RWPE2 (cell line): Measurements from ENCODE around the gene NDRG3.

Source experiments
- ATAC-seq: fragments of 200-7000 bp; cut with Tn5 transposase; 3 replicates; pipeline ENCODE4 v1.9.1; 2021; ENCODE audit warnings: low read depth
- DNase-seq: peaks from one replicate; pipeline ENCODE4 v3.0.0-alpha.2; 2020; ENCODE audit warnings: low spot score
- H3K27ac ChIP-seq: fragments of 450-650 bp; 2 replicates; pipeline ENCODE4 v1.5.1; 2017; ENCODE audit warnings: mild to moderate bottlenecking; ENCODE audit not compliant: poor library complexity, severe bottlenecking
- H3K27me3 ChIP-seq: fragments of 250-450 bp; sonication (Bioruptor Pico); 2 replicates; pipeline ENCODE4 v1.5.1; 2021; ENCODE audit warnings: mild to moderate bottlenecking, moderate library complexity; ENCODE audit not compliant: insufficient read depth, poor library complexity, severe bottlenecking
- H3K36me3 ChIP-seq: fragments of 250-450 bp; sonication (Bioruptor Pico); 2 replicates; pipeline ENCODE4 v1.5.1; 2020; ENCODE audit warnings: low read depth, mild to moderate bottlenecking, moderate library complexity
- H3K4me1 ChIP-seq: fragments of 250-450 bp; sonication (Bioruptor Pico); 2 replicates; pipeline ENCODE4 v1.5.1; 2021; ENCODE audit warnings: mild to moderate bottlenecking, moderate library complexity; ENCODE audit not compliant: insufficient read depth, poor library complexity, severe bottlenecking
- H3K4me3 ChIP-seq: fragments of 250-450 bp; sonication (Bioruptor Pico); 2 replicates; pipeline ENCODE4 v1.5.1; 2021; ENCODE audit warnings: mild to moderate bottlenecking, moderate library complexity; ENCODE audit not compliant: severe bottlenecking
- H3K9me3 ChIP-seq: fragments of 250-450 bp; sonication (Bioruptor Pico); 2 replicates; pipeline ENCODE4 v1.5.1; 2021; ENCODE audit warnings: mild to moderate bottlenecking, moderate library complexity; ENCODE audit not compliant: severe bottlenecking
- CTCF ChIP-seq: fragments of 450-650 bp; IDR thresholded peaks from one replicate; pipeline ENCODE4 v1.5.1; 2017; ENCODE audit warnings: mild to moderate bottlenecking, moderate library complexity; ENCODE audit not compliant: poor library complexity, severe bottlenecking

The NDRG3 gene

GRCh38 chr20:36687850-36688249 is 58.0 kb downstream of the NDRG3 start:
- no peak overlapping the region for H3K27ac ChIP-seq
- H3K36me3 ChIP-seq, result peaks cover 17% of the 10 kb centered on the region
- no peaks in the 10 kb centered on the region for H3K9me3 ChIP-seq
- ATAC-seq, result no peak
- no peak overlapping the region for H3K4me3 ChIP-seq
- H3K27me3 ChIP-seq, result no peaks in the 10 kb centered on the region
- no peak for DNase-seq
- TF ChIP-seq CTCF, result no peak
- no peaks in the 10 kb centered on the region for H3K4me1 ChIP-seq

- ATAC-seq (no peak), DNase-seq (no peak)
- Histone ChIP-seq H3K27ac (no peak overlapping the region), H3K36me3 (peaks cover 21% of the 10 kb centered on the region), H3K4me1 (no peaks in the 10 kb centered on the region), H3K9me3 (no peaks in the 10 kb centered on the region), H3K4me3 (no peak overlapping the region), H3K27me3 (no peaks in the 10 kb centered on the region)
- TF ChIP-seq CTCF, result no peak
Measured at GRCh38 chr20:36686944-36687343, 58.9 kb downstream of the NDRG3 start.

DNA sequence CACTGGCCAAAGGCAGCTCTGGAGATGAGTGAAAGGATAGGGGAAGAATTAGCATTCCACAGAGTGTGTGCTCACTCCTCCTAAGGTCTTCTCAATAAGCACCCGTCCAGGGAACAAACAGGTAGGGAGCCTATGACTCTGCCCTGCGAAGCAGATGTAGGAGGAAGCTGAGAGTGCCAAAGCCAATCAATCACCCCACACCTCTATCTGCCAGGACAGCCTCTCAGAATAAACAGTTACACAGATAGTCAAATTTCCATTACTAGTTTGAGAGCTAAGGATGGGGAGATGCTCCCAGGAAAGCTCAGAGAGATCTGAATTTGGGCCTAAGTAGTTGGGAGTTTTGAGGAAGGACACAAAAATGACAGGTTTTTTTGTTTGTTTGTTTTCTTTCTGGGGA is 59.4 kb downstream of the NDRG3 start:
- ATAC-seq, result no peak
- no peak overlapping the region for H3K27ac ChIP-seq
- no peaks in the 10 kb centered on the region for H3K27me3 ChIP-seq
- no peaks in the 10 kb centered on the region for H3K9me3 ChIP-seq
- TF ChIP-seq CTCF, result no peak
- no peak overlapping the region for H3K4me3 ChIP-seq
- H3K4me1 ChIP-seq, result no peaks in the 10 kb centered on the region
- no peak for DNase-seq
- peaks cover 24% of the 10 kb centered on the region for H3K36me3 ChIP-seq

DNA sequence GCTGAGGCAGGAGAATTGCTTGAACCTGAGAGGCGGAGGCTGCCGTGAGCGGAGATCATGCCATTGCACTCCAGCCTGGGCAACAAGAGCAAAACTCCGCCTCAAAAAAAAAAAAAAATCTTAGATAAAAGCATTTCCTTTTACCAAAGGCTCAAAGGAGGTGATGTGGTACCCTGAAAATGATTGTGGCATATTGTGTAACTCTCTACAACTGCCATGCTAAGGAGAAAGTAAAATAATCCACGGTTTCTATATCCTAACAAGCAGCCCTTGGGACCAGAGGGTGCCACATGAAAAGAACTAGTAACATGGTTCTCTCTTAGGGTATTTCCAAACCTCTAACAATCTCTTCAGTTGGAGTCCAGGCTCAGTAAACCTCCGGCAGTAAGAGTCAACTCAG is 61.1 kb downstream of the NDRG3 start:
- Histone ChIP-seq H3K36me3 (peaks cover 39% of the 10 kb centered on the region), H3K4me1 (no peaks in the 10 kb centered on the region), H3K27me3 (no peaks in the 10 kb centered on the region), H3K9me3 (no peaks in the 10 kb centered on the region), H3K27ac (no peak overlapping the region), H3K4me3 (no peak overlapping the region)
- no peak for TF ChIP-seq CTCF
- ATAC-seq (no peak), DNase-seq (no peak)

- no peaks in the 10 kb centered on the region for H3K4me1 ChIP-seq
- peaks cover 46% of the 10 kb centered on the region for H3K36me3 ChIP-seq
- ATAC-seq (no peak), DNase-seq (no peak)
- no peak for TF ChIP-seq CTCF
- H3K4me3 ChIP-seq, result no peak overlapping the region
- no peaks in the 10 kb centered on the region for H3K9me3 ChIP-seq
- no peaks in the 10 kb centered on the region for H3K27me3 ChIP-seq
- H3K27ac ChIP-seq, result no peak overlapping the region
Measured at GRCh38 chr20:36682311-36682710, 63.6 kb downstream of the NDRG3 start.
